ENCODE measurements around the gene BAAT.

Gene BAAT

DNA sequence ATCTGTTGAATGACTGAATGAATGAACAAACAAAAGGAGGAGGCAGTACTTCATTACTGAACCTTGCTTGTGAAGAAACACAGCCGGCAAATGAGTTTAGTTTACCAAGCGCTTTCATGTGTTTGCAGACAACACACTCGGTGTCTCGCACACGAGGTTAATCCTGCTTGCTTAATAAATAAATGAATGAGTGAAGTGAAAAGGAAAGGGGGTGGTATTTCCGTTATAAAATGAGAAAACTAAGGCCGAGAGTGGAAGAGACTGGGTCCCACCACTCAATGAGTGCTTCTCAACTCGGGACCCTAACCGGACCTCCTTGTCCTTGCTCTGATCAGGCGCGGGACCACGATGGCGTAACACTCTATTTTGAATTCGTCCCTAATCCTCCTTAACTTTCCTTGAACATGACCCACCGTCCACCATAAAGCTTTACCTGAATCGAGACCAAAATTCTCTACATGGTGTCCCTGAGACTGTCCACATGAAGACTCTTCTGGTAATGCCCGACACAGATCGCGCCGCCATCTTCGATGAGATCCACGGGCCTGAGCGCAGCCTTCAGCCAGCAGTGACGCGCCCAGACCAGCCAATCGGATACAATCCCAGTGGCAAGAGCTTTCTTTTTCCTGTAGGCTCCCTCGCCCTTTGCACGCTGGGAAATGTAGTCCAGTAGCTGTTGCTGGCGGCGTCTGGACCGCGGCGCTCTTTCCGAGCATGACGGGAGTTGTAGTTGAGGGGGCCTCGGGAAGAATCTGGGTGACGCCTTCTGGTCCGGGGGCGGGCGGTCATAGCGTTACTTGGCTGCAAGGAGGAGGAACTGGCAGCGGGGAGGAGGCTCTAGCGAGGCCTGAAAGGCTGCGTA lies 13.5 kb upstream of the BAAT start, which contains the start of the genes MRPL50 and ZNF189:
MRPL50 (minus strand) TSS at position 551 of the 862 bp plus-strand sequence; CDS start at position 525, 26 bp downstream.
ZNF189 (plus strand) TSS at position 784 of the 862 bp plus-strand sequence. CDS start 306 bp downstream, outside the sequence.
- peak; percentile 99 for DNase-seq

DNA sequence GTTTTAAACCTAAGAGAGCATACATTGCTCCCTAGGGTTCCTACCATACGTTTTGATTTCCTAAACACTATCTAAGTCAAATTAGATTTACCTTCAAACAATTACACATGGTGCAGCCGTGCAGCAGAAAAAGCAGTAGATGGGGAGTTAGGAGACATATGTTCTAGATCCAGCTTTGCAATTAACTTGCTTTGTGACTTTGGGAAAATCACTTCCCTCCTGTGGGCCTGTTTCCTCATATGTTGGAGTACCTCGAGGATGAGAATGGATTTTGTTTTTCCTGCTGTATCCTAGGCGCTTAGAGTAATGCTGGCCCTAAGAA lies 12.9 kb upstream of the BAAT start:
- peak; percentile 45 for DNase-seq

DNA sequence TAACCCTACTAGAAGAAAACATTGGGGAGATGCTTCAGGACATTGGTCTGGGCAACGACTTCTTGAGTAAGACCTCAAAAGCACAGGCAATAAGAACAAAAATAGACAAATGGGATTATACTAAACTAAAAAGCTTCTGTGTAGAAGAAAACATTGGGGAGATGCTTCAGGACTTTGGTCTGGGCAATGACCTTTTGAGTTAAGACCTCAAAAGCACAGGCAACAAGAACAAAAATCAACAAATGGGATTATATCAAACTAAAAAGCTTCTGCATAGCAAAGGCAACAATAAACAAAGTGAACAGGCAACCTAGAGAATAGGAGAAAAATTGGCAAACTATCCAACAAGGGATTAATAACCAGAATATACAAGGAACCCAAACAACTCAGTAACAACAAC lies 9.9 kb upstream of the BAAT start:
- no peak for DNase-seq

- no peak for DNase-seq
These were observed 8.3 kb upstream of the BAAT start for GRCh38 chr9:101393135-101393534.

DNA sequence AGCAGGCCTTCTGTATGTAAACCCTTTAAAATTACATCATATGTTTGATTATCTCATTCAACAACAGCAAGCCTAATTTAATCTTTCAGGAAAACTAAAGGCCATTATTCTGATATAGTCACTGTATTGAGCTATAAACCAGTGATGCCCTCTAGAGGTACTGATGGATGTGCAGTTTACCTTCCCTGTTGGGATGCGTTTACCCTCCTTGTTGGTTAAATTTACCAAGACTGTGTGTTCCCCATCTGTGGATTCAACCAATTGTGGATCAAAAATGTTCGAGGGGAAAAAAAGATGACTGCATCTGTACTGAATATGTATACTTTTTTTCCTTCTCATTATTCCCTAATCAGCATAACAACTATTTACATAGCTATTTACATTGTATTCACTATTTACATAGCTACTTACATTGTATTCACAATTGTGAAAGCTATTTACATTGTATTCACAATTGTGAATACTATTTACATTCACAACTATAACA lies 3.7 kb upstream of the BAAT start:
- peak; percentile 23 for DNase-seq

- peak; percentile 75 for DNase-seq
These were observed 3.2 kb upstream of the BAAT start for GRCh38 chr9:101387871-101388506.

- no peak for DNase-seq
These were observed 1.4 kb downstream of the BAAT start for GRCh38 chr9:101383361-101383760.

GRCh38 chr9:101381833-101382342 lies 2.9 kb downstream of the BAAT start:
- DNase-seq: no peak

DNA sequence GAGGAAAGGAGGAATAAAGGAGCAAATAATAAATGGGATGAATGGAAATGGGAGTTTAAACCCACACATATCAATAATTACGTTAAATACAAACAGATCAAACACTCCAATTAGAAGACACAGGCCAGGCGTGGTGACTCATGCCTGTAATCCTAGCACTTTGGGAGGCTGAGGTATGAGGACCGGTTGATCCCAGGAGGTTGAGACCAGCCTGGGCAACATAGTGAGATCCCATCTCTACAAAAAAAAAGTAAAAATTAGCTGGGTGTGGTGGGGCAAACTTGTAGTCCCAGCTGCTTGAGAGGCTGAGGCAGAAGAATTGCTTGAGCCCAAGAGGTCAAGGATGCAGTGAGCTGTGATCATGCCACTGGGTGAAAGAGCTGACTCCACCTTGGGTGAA lies 3.7 kb downstream of the BAAT start:
- no peak for DNase-seq

DNA sequence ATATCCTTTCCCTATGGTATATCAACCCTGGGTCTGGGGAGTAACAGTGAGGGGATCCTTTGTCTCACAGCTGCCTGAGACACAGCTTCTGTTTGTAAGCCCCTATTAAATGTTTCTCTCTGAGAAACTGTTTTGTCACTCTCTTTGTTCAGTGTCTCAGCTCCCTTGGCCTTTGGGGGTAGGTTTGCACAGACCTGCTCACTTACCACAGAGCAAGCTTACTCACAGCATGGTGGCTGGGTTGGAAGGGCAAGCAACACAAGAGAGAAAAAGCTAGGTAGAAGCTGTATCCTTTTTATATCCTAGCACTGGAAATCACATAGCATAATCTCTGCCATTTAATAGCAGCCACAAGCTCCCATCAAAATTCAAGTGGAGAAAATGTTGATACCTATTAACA lies 4.5 kb downstream of the BAAT start:
- no peak for DNase-seq

DNA sequence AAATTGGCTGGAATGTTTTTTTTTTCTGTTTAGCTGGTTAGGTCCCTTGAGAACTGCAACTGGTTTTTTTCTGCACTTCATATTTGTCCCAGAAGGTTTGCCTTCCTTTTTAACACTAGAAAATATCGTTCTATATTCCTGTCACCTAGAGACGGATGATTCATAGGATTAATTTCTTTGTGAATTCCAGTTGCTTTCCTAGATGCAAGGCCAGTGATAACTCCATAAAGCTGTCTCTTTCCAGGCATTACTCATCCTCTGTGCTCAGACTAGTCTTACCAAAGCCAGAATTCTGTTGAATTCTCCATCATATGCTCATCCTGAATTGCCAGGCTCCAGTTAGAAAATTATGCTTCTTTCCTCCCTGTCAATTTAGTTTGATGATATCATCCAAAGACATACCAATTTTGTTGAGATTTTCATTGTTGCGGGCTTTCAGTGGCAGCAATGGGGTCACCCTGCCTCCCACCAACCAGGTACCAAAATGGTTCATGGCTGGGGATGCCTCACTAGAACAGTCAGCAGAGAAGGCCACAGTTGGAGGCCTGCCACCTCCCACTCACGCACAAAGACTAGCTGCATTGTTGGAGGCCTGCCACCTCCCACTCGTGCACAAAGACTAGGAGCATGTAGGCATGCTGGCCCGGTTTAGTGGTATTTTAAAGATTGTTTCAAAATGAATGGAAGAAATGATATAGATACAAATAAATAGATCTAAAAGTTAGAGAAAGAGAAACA lies 8.5 kb downstream of the BAAT start:
- DNase-seq: no peak

DNA sequence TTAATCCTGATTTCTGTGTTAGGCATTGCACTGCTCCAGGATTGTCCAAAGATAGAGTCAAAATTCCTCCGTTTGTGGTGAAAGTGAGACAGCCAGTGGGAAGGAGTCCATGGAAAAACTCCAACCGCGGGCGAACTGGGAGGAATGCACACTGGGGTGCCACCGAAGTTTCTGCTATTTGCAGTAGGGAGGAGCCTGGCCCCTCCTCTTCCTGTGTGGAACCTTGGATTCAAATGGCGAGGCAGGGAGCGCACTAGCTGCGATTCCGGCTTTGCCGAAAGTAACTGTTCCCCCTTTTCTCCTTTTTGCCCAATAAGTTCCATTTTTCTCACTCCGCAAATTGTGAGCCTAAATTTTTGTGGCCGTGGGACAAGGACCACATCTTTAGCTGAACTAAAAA lies 9.3 kb downstream of the BAAT start:
- DNase-seq: no peak

DNA sequence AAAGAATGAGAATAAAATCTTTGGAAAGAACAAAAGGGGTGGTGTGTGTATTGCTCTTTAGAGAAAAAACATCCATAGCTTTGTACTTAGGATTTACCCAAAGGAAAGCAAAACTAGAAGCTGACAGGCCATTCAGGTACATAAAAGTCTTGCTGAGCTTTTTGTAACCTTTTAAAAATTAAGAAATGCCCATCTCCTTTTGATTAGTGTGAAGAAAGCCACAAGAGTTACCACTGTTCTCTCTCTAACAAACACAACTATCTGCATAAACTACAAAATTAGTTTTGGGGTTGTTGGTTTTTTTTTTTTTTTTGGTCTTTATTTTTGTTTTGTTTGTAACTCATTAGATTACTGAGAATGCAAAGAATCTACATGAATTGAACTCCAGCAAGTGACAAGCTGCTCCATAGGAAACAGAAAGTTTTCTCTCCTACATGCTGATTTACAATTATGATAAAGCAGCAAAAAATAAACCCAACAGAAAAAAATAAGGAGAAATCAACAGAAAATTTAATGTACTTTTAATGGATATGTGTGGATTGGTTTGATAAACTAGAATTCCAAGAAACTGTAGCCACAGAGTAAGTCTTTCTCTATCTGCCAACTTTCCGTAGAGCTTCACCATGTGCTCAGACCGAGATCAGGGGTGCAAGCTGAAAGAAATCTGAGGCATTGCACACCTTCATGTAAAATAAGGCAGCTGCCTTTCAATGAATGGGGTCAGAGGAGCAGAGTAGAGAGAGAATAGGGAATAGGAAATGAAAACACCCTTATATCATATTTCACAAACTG lies 12.3 kb downstream of the BAAT start:
- DNase-seq: peak; percentile 34

GRCh38 chr9:101371813-101372212 lies 13.0 kb downstream of the BAAT start:
- no peak for DNase-seq

GRCh38 chr9:101369884-101370531 lies 14.8 kb downstream of the BAAT start:
- no peak for DNase-seq

DNA sequence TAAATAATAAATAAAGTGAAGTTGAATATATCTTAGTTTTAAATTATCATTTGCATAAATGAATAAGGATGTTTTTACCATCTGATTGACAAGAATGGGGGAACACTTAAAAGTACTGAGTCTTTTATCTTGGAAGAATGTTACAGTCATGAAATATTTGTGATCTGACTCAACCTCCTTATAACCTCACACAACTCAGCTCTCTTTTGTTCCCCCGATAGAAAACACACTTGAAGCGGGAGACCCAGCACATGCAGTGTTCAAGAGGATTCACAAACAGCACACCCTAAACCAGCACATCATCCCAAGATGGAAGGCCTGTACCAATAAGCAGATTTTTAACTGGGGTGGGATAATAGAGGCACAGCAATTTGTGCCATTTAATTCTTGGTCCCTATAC lies 15.5 kb downstream of the BAAT start:
- no peak for DNase-seq

- DNase-seq: no peak
These were observed 17.5 kb downstream of the BAAT start for GRCh38 chr9:101367323-101367722.

DNA sequence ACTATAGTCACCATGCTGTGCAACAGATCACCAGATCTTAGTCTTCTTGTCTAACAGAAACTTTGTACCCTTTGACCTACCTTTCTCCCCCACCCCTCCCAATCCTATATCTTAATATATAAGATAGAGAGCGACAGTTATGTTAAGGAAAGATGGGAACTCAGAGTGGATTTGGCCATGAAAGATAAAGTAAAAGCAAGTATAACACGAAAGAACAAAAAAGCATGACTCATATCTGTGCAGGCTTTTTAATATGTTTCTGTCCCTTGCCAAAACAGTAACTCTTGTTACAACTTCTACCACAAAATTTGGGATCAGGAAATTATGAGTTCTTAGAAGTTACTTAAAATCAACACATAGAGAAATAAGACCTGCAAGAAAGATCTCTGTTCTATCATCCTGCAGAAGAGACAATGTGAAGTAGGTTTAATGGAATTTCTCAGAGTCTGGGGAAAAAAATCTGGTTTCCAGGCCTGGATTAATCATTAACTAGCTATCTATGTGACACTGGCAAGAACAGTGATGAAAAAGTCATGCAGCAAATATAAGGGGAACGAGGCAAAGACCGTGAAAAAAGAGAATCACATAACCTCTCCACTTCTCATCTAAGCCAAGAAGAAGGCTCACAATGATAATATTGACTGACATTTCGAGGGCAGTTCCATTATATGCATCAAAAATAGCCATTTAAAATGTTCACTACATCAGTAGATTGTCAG lies 18.6 kb downstream of the BAAT start:
- no peak for DNase-seq

DNA sequence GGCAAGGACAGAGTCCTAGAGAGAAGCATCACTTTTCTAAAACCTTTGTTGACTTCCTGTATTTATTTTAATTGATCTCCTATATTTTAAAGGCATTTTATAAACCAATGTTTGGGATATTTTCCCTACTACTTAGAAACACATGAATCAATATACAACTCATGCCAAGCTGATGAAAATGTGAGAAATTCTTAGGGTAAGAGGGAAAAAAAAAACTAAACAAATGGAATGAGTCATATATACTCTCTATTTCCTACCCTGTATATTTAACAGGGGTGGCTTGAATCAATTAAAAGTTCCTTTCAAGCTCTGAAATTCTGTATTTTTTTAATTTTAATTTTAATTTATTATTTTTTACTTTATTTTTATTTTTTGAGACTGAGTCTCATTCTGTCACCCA lies 19.6 kb downstream of the BAAT start:
- no peak for DNase-seq

DNA sequence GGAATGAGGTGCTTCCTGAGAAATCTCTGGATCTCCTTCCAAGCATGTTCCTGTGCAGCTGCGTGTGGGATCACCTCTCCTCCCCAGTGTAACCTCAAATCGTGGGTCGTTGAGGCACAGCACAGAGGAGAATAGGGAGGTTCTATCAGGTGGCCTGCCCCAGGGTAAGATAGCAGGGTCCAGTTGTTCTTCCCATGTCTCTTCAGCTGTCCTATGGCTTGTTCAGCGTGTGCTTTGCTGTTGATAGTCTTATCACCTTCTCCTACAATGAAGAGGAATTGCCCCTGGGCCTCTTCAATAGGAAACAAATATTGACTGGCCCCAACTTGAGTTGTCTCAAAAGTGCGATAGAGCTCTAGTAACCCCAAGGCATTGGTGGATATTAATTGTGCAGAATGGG lies 22.4 kb downstream of the BAAT start:
- DNase-seq: no peak

DNA sequence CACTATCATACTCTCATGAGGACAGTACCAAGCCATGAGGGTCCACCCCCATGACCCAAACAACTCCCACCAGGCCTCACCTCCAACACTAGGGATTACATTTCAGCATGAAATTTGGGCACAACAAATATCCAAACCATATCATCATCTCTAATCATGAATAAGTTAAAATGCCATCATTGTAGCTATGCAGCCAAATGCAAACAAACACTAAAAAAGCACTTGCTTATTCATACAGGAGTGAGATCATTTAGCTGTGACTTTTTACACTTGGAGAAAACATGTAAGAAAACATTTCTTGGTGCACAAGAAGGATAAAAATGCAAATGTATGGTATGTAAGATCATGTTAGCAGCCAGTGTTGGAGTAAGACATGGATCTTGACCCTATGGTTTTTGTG lies 24.2 kb downstream of the BAAT start:
- DNase-seq: no peak
